HG02571 (cell line): ENCODE results near the gene SNX27.
"Not testable (repeated sequence)": the region's sequence is repeated elsewhere in the genome, so short reads cannot be mapped to it uniquely, and the experiment has no call there.

Source experiments
- ATAC-seq: cut with Tn5 transposase; IDR thresholded peaks from one replicate; pipeline ENCODE4 v1.9.1; 2021; ENCODE audit warnings: mild to moderate bottlenecking, moderate library complexity; ENCODE audit not compliant: unreplicated experiment

SNX27 gene

GRCh38 chr1:151638074-151638775 is 26.4 kb downstream of the SNX27 start:
- no peak for ATAC-seq

- no peak for ATAC-seq
These were observed 27.0 kb downstream of the SNX27 start for GRCh38 chr1:151638812-151639211.

GRCh38 chr1:151639466-151639865 is 27.6 kb downstream of the SNX27 start:
- ATAC-seq = no peak

GRCh38 chr1:151641229-151641628 is 29.4 kb downstream of the SNX27 start:
- no peak for ATAC-seq

GRCh38 chr1:151643085-151643484 is 31.2 kb downstream of the SNX27 start:
- ATAC-seq = not testable (repeated sequence)

- no peak for ATAC-seq
These were observed 32.2 kb downstream of the SNX27 start for GRCh38 chr1:151644001-151644400.

- no peak for ATAC-seq
These were observed 41.5 kb downstream of the SNX27 start for GRCh38 chr1:151653397-151653796.

GRCh38 chr1:151655371-151655770 is 43.5 kb downstream of the SNX27 start:
- no peak for ATAC-seq

GRCh38 chr1:151661751-151662150 is 49.9 kb downstream of the SNX27 start:
- ATAC-seq = no peak

GRCh38 chr1:151668090-151668489 is 56.2 kb downstream of the SNX27 start:
- ATAC-seq = no peak

- ATAC-seq = not testable (repeated sequence)
These were observed 58.3 kb downstream of the SNX27 start for GRCh38 chr1:151670036-151670675.

DNA sequence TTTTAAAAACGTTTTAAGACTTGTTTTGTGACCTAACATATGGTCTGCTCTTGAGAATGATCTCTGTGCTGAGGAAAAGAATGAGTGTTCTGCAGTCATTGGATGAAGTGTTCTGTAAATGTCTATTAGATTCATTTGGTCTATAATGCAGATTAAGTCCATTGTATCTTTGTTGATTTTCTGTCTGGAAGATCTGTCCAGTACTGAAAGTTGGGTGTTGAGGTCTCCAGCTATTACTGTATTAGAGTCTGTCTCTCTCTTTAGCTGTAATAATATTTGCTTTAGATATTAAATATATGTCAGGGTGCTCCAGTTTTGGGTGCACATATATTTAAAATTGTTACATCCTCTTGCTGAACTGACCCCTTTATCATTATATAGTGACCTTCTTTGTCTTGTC is 61.6 kb downstream of the SNX27 start:
- no peak for ATAC-seq

- no peak for ATAC-seq
These were observed 68.5 kb downstream of the SNX27 start for GRCh38 chr1:151680391-151680790.

DNA sequence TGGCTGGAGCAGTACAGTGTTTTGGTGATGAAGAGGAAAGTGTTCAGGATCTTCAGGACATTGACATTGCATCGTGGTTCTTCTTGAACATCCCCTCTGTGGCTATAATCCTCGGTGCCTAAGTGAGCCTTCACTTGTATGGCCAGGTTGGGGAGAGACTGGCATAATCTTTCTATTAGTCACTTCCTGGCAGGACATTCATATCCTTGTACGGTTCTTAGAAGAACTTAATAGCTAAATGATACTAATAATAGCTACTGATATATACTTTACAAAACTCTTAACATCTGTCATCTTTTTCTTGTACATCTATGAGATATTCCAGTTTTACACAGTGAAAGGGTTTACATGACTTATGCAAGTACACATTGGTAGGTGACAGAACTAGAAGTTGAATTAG is 69.0 kb downstream of the SNX27 start:
- no peak for ATAC-seq

GRCh38 chr1:151681923-151682322 is 70.1 kb downstream of the SNX27 start:
- ATAC-seq = no peak

- not testable (repeated sequence) for ATAC-seq
These were observed 71.1 kb downstream of the SNX27 start for GRCh38 chr1:151682901-151683300.

- ATAC-seq = no peak
These were observed 72.3 kb downstream of the SNX27 start for GRCh38 chr1:151684128-151684527.

- no peak for ATAC-seq
These were observed 74.7 kb downstream of the SNX27 start for GRCh38 chr1:151686561-151686960.

DNA sequence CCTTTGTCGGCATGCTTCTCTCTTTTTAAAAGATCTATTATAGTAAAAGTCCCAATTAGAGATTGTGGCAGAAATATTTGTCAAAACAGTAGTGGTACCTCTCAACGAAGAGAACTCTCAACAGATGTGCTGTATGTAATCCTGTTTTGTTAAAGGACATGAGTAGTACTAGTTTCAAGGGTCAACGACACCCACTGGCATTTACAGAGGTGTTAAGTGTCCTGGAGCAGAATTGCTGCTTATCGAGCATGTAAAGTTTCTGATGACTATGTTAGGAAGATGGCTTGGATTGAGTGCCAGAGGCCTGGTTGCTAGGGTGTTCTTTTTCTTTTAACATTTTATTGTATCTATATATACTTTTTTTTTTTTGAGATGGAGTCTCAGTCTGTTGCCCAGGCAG is 77.6 kb downstream of the SNX27 start:
- no peak for ATAC-seq

DNA sequence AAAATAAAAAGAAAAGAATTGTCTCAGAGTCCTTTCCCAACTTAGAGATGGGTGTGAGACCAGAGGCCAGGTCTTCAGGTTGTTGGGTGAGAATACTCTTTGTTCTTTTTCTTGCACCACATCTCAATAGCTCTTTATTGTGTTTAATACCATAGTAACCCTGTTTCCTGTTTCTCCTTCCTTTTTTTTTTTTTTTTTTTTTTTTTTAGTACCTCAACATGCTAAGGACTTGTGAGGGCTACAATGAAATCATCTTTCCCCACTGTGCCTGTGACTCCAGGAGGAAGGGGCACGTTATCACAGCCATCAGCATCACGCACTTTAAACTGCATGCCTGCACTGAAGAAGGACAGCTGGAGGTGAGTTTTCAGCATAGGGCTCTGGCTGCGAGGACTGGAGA is 80.4 kb downstream of the SNX27 start:
- no peak for ATAC-seq

DNA sequence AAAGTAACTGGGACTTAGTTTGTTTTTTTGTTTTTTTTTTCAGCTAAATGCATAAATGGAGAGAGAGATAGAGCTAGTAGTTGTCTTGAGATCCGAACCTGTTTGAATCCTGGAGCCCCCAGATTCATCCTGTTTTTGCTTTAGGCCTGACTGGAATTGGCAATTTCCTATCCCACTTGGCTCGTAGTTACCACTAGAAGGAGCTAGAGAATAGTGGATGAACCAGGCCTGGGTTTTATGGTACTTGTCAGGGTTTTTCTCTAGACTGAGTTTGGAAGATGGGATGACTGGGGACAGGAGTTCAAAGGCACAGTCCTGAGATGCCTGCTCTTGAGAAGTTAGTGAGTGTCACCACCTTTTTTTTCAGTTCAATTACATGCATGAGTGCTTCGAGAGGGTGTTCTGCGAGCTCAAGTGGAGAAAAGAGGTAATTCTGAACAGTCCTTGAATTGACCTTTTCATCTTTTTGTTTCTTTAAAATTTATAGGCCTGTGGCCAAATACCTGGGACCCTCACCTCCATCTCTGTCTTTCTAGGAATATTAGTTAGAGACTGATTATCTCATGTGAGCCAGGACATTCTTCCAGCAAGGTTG is 81.3 kb downstream of the SNX27 start:
- no peak for ATAC-seq

GRCh38 chr1:151701515-151701914 is 89.7 kb downstream of the SNX27 start:
- ATAC-seq = no peak
